Activated CD8-positive, alpha-beta T cell treated with anti-CD3 and anti-CD28 coated beads for 36 hours (primary cell): ENCODE results near the gene EDAR. TPM values are rescaled to one million over a fixed set of nuclear protein-coding genes. Genes with fewer than 3 reads are reported as not detected.
A peak's percentile ranks its signal among the peaks of the same experiment; 100 is the strongest.

Experiments used
- ATAC-seq: fragments of 200-7000 bp; cut with Tn5 transposase; one replicate; pipeline ENCODE4 v1.10.0; 2021; ENCODE audit warnings: mild to moderate bottlenecking, moderate library complexity
- CTCF ChIA-PET: fragments of 350-600 bp; sonication (Branson Sonifier 250); formaldehyde crosslinking; loops from one replicate; lab custom pipeline; 2021; ENCODE audit warnings: antibody characterized with exemption; lab: Charles Lee
- POLR2A ChIA-PET: fragments of 350-600 bp; sonication (Branson Sonifier 250); formaldehyde crosslinking; loops from one replicate; lab custom pipeline; 2021; ENCODE audit warnings: antibody characterized with exemption; lab: Charles Lee
- DNase-seq: peaks from one replicate; pipeline ENCODE4 v3.0.0-alpha.2; 2020
- H3K27ac Mint-ChIP-seq: one replicate; pipeline ENCODE4 v1.8.0; 2021; ENCODE audit warnings: mild to moderate bottlenecking, mixed read lengths
- H3K27me3 Mint-ChIP-seq: one replicate; pipeline ENCODE4 v1.8.0; 2021; ENCODE audit warnings: mixed read lengths
- H3K36me3 Mint-ChIP-seq: one replicate; pipeline ENCODE4 v1.8.0; 2021; ENCODE audit warnings: low read depth, mixed read lengths
- H3K4me1 Mint-ChIP-seq: one replicate; pipeline ENCODE4 v1.8.0; 2021; ENCODE audit warnings: low read depth, mixed read lengths
- H3K4me3 Mint-ChIP-seq: one replicate; pipeline ENCODE4 v1.8.0; 2021; ENCODE audit warnings: mild to moderate bottlenecking, moderate library complexity, mixed read lengths
- H3K9me3 Mint-ChIP-seq: one replicate; pipeline ENCODE4 v1.8.0; 2021; ENCODE audit warnings: mixed read lengths
- intact Hi-C: fragments of 100-400 bp; cut with micrococcal nuclease; formaldehyde crosslinking; loops from one replicate; pipeline ENCODE4 v1.10.0; 2022
- total RNA-seq, 2 experiments: library from RNA; stranded (reverse); gene quantifications; one replicate each; pipeline ENCODE4 v1.2.3, GENCODE V29; 2021
- TF ChIP-seq, protein P1 (sequence below): fragments of 200-600 bp; IDR thresholded peaks from one replicate; pipeline ENCODE4 v1.8.0; 2022; ENCODE audit warnings: antibody characterized with exemption, mild to moderate bottlenecking

EDAR gene
- total RNA-seq, 2 experiments from 2014 or later, result 0.09 to 0.11 TPM

- H3K27ac Mint-ChIP-seq, result no peak overlapping the region
- intact Hi-C loops, result no loop called here
Measured at GRCh38 chr2:108983610-108984009, 5.4 kb downstream of the EDAR start.

GRCh38 chr2:108983061-108983460 lies 6.0 kb downstream of the EDAR start:
- ChIA-PET CTCF (interaction anchor here (1.2 kb wide), 1 partner anchor 55 kb away, joined by 4 read pairs; no protein-coding TSS in a partner anchor), POLR2A (no interaction called here)
- intact Hi-C loops, result no loop called here
- H3K27me3 Mint-ChIP-seq, result no peaks in the 10 kb centered on the region
- H3K27ac Mint-ChIP-seq, result no peak overlapping the region
- no peak overlapping the region for H3K4me3 Mint-ChIP-seq
- H3K36me3 Mint-ChIP-seq, result no peaks in the 10 kb centered on the region
- peaks cover 37% of the 10 kb centered on the region for H3K4me1 Mint-ChIP-seq
- H3K9me3 Mint-ChIP-seq, result no peaks in the 10 kb centered on the region
- ATAC-seq, result no peak
- TF ChIP-seq, protein P1, sequence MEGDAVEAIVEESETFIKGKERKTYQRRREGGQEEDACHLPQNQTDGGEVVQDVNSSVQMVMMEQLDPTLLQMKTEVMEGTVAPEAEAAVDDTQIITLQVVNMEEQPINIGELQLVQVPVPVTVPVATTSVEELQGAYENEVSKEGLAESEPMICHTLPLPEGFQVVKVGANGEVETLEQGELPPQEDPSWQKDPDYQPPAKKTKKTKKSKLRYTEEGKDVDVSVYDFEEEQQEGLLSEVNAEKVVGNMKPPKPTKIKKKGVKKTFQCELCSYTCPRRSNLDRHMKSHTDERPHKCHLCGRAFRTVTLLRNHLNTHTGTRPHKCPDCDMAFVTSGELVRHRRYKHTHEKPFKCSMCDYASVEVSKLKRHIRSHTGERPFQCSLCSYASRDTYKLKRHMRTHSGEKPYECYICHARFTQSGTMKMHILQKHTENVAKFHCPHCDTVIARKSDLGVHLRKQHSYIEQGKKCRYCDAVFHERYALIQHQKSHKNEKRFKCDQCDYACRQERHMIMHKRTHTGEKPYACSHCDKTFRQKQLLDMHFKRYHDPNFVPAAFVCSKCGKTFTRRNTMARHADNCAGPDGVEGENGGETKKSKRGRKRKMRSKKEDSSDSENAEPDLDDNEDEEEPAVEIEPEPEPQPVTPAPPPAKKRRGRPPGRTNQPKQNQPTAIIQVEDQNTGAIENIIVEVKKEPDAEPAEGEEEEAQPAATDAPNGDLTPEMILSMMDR, result no peak
- no peak for DNase-seq

More at GRCh38 chr2:108983610-108984009, 5.4 kb downstream of the EDAR start:
- H3K27me3 Mint-ChIP-seq, result no peaks in the 10 kb centered on the region
- peaks cover 41% of the 10 kb centered on the region for H3K4me1 Mint-ChIP-seq
- ATAC-seq (no peak), DNase-seq (no peak)
- ChIA-PET POLR2A (no interaction called here), CTCF (interaction anchor here (1.2 to 1.5 kb wide), 2 partner anchors 55 kb away, joined by 4 to 5 read pairs; no protein-coding TSS in a partner anchor)
- H3K36me3 Mint-ChIP-seq, result no peaks in the 10 kb centered on the region
- no peaks in the 10 kb centered on the region for H3K9me3 Mint-ChIP-seq
- TF ChIP-seq, protein P1, result no peak
- H3K4me3 Mint-ChIP-seq, result no peak overlapping the region

GRCh38 chr2:108982259-108982679 lies 6.8 kb downstream of the EDAR start:
- H3K36me3 Mint-ChIP-seq, result no peaks in the 10 kb centered on the region
- DNase-seq (no peak), ATAC-seq (no peak)
- H3K4me3 Mint-ChIP-seq, result no peak overlapping the region
- no peaks in the 10 kb centered on the region for H3K9me3 Mint-ChIP-seq
- H3K27me3 Mint-ChIP-seq, result no peaks in the 10 kb centered on the region
- intact Hi-C loops, result no loop called here
- H3K27ac Mint-ChIP-seq, result no peak overlapping the region
- H3K4me1 Mint-ChIP-seq, result peaks cover 32% of the 10 kb centered on the region
- TF ChIP-seq, protein P1, result no peak
- POLR2A ChIA-PET, result no interaction called here
- CTCF ChIA-PET, result interaction anchor here (1.2 kb wide), 1 partner anchor 54 kb away, joined by 4 read pairs; no protein-coding TSS in a partner anchor

- TF ChIP-seq, protein P1, result no peak
Measured at GRCh38 chr2:108981846-108982245, 7.2 kb downstream of the EDAR start.

GRCh38 chr2:108980076-108980475 lies 8.9 kb downstream of the EDAR start:
- DNase-seq (no peak), ATAC-seq (no peak)
- H3K4me3 Mint-ChIP-seq, result no peak overlapping the region
- no peaks in the 10 kb centered on the region for H3K9me3 Mint-ChIP-seq
- POLR2A ChIA-PET, result no interaction called here
- H3K4me1 Mint-ChIP-seq, result peaks cover 21% of the 10 kb centered on the region
- intact Hi-C loops, result no loop called here
- no peaks in the 10 kb centered on the region for H3K27me3 Mint-ChIP-seq
- CTCF ChIA-PET, result interaction anchor here (1.6 kb wide), 2 partner anchors 8 to 11 kb away, joined by 4 to 5 read pairs; no protein-coding TSS in a partner anchor
- no peaks in the 10 kb centered on the region for H3K36me3 Mint-ChIP-seq
- H3K27ac Mint-ChIP-seq, result no peak overlapping the region
- TF ChIP-seq, protein P1, result no peak

More at GRCh38 chr2:108981846-108982245, 7.2 kb downstream of the EDAR start:
- Mint-ChIP-seq H3K9me3 (no peaks in the 10 kb centered on the region), H3K27ac (no peak overlapping the region), H3K4me3 (no peak overlapping the region), H3K4me1 (peaks cover 28% of the 10 kb centered on the region), H3K27me3 (no peaks in the 10 kb centered on the region), H3K36me3 (no peaks in the 10 kb centered on the region)
- CTCF ChIA-PET, result no interaction called here
- ATAC-seq, result peak; percentile 42
- POLR2A ChIA-PET, result no interaction called here
- intact Hi-C loops, result no loop called here
- DNase-seq, result no peak
